Hepatic stellate cell (primary cell): ENCODE measurements around the gene ITPR2.
A peak's percentile ranks its signal among the peaks of the same experiment; 100 is the strongest.
"Not testable (repeated sequence)": the region's sequence is repeated elsewhere in the genome, so short reads cannot be mapped to it uniquely, and the experiment has no call there.

ENCODE experiments used
- DNase-seq: peaks from one replicate; pipeline ENCODE4 v3.0.0; 2011; ENCODE audit warnings: low spot score

ITPR2 gene

GRCh38 chr12:26443309-26443708 lies 389.7 kb downstream of the ITPR2 start:
- DNase-seq, result no peak

GRCh38 chr12:26441434-26441833 lies 391.6 kb downstream of the ITPR2 start:
- DNase-seq, result no peak

GRCh38 chr12:26435069-26435404 lies 398.0 kb downstream of the ITPR2 start:
- no peak for DNase-seq

GRCh38 chr12:26434299-26435068 lies 398.5 kb downstream of the ITPR2 start:
- DNase-seq, result peak; percentile 36

GRCh38 chr12:26433701-26434100 lies 399.3 kb downstream of the ITPR2 start:
- not testable (repeated sequence) for DNase-seq

GRCh38 chr12:26431211-26431610 lies 401.8 kb downstream of the ITPR2 start:
- no peak for DNase-seq

GRCh38 chr12:26430596-26430995 lies 402.4 kb downstream of the ITPR2 start:
- DNase-seq, result not testable (repeated sequence)

- no peak for DNase-seq
Measured at GRCh38 chr12:26429070-26429691, 403.8 kb downstream of the ITPR2 start.

GRCh38 chr12:26428420-26428819 lies 404.6 kb downstream of the ITPR2 start:
- no peak for DNase-seq

GRCh38 chr12:26426652-26427051 lies 406.3 kb downstream of the ITPR2 start:
- no peak for DNase-seq

- DNase-seq, result no peak
Measured at GRCh38 chr12:26425587-26426260, 407.3 kb downstream of the ITPR2 start.

GRCh38 chr12:26422839-26423398 lies 410.1 kb downstream of the ITPR2 start:
- no peak for DNase-seq

- DNase-seq, result no peak
Measured at GRCh38 chr12:26416550-26416949, 416.4 kb downstream of the ITPR2 start.

- no peak for DNase-seq
Measured at GRCh38 chr12:26410689-26411088, 422.3 kb downstream of the ITPR2 start.

GRCh38 chr12:26406813-26407212 lies 426.2 kb downstream of the ITPR2 start:
- no peak for DNase-seq

- no peak for DNase-seq
Measured at GRCh38 chr12:26406391-26406790, 426.6 kb downstream of the ITPR2 start.

GRCh38 chr12:26403601-26404000 lies 429.4 kb downstream of the ITPR2 start:
- no peak for DNase-seq

- no peak for DNase-seq
Measured at GRCh38 chr12:26402648-26403047, 430.3 kb downstream of the ITPR2 start.

GRCh38 chr12:26401874-26402273 lies 431.1 kb downstream of the ITPR2 start:
- no peak for DNase-seq

- no peak for DNase-seq
Measured at GRCh38 chr12:26400627-26401026, 432.4 kb downstream of the ITPR2 start.

GRCh38 chr12:26399381-26399780 lies 433.6 kb downstream of the ITPR2 start:
- DNase-seq, result no peak

- DNase-seq, result no peak
Measured at GRCh38 chr12:26396402-26396801, 436.6 kb downstream of the ITPR2 start.

GRCh38 chr12:26389343-26389742 lies 443.7 kb downstream of the ITPR2 start:
- no peak for DNase-seq
